GM12872 (cell line): Measurements from ENCODE around the gene DCUN1D4.

Source experiments
- CTCF ChIP-seq: IDR thresholded peaks from 3 replicates; pipeline ENCODE4 v1.5.1; 2011; ENCODE audit warnings: low read depth, mild to moderate bottlenecking, low read length, moderate library complexity; ENCODE audit not compliant: insufficient read depth

The DCUN1D4 gene

GRCh38 chr4:51842554-51843308 lies at the start of gene DCUN1D4:
TSS of gene DCUN1D4 (plus strand) at chr4:51843153. CDS start at chr4:51843243, 90 bp downstream.
- peak; percentile 32; the same call in 2 of the 3 replicates for TF ChIP-seq CTCF

- no peak for TF ChIP-seq CTCF
These were observed 22.3 kb upstream of the DCUN1D4 start for GRCh38 chr4:51820443-51821234.

GRCh38 chr4:51825341-51825740 lies 17.6 kb upstream of the DCUN1D4 start:
- no peak for TF ChIP-seq CTCF

- no peak for TF ChIP-seq CTCF
These were observed 12.7 kb upstream of the DCUN1D4 start for GRCh38 chr4:51830156-51830720.

DNA sequence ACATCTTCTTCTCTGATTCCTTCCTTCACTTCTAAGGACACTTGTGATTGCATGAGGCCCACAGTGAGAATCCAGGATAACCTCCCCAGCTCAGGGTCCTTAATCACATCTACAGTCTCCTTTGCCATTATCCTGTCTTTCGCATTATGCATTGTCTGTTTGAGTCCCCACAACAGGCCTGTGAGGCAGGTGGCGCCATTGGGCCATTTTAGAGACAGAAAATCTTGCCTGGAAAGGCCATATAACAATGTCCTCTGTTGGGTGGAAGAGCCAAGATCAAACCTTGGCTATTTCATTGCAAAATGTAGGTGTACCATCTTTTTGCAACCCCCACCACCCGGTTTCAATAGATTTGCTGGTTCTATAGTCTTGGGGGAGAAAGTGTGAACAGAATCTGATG lies 11.8 kb upstream of the DCUN1D4 start:
- peak; percentile 65; the same call in 2 of the 3 replicates for TF ChIP-seq CTCF

GRCh38 chr4:51833236-51833635 lies 9.7 kb upstream of the DCUN1D4 start:
- TF ChIP-seq CTCF, result no peak

GRCh38 chr4:51835079-51835478 lies 7.9 kb upstream of the DCUN1D4 start:
- TF ChIP-seq CTCF, result no peak
